ENCODE data around the gene SLC24A1. TPM values are rescaled to one million over a fixed set of nuclear protein-coding genes. Genes with fewer than 3 reads are reported as not detected.

Gene SLC24A1
- 1 to 10 TPM; 1.3 to 5.3 (median 2.2) TPM for total RNA-seq
- 1 to 10 TPM; 1.2 to 1.5 TPM for polyA plus RNA-seq
- long read RNA-seq, donor 1, partial matches to known transcripts: 0 of 1 reads
- long read RNA-seq, donor 1, other reads (novel, unspliced or antisense): 1 of 1 reads
- long read RNA-seq, donor 2, partial matches to known transcripts: 0 of 1 reads
- long read RNA-seq, donor 2, other reads (novel, unspliced or antisense): 1 of 1 reads
- long read RNA-seq, donor 3, partial matches to known transcripts: 0 of 2 reads
- long read RNA-seq, donor 3, other reads (novel, unspliced or antisense): 2 of 2 reads

DNA sequence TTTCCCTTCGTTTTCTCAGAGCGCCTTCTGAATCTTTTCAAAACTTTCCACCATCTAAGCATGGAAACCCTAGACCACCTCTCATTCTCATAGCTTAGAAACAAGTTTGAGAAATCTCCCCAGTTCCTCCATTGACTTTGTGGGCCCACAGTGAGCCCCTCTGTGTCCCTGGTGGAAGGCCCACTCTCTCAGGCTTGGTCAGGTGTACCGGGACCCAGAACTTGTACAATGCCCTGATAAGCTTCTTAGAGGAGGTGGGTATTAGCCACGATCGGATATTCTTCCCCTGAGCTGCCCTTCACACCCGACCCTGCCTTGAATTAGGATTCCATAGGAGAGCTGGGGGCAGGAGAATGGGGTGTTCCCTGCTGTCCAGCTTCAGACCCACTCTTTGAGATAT lies at the start of gene SLC24A1:
Gene SLC24A1, plus strand, starts transcription at position 301 of the 400 bp plus-strand sequence. CDS start 2,143 bp downstream, outside the sequence.
- WGBS, 2 donors: 89 to 90% methylated on average over 6 of the region's 6 CpGs
- H3K4me1 ChIP-seq: no peaks in the 10 kb centered on the region
- TF ChIP-seq, protein P1, sequence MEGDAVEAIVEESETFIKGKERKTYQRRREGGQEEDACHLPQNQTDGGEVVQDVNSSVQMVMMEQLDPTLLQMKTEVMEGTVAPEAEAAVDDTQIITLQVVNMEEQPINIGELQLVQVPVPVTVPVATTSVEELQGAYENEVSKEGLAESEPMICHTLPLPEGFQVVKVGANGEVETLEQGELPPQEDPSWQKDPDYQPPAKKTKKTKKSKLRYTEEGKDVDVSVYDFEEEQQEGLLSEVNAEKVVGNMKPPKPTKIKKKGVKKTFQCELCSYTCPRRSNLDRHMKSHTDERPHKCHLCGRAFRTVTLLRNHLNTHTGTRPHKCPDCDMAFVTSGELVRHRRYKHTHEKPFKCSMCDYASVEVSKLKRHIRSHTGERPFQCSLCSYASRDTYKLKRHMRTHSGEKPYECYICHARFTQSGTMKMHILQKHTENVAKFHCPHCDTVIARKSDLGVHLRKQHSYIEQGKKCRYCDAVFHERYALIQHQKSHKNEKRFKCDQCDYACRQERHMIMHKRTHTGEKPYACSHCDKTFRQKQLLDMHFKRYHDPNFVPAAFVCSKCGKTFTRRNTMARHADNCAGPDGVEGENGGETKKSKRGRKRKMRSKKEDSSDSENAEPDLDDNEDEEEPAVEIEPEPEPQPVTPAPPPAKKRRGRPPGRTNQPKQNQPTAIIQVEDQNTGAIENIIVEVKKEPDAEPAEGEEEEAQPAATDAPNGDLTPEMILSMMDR (IDR thresholded peaks at IDR 0.05): no peak
- no peaks in the 10 kb centered on the region for H3K9me3 ChIP-seq
- intact Hi-C loops (cut with DNase I): no loop called here
- peaks cover 0 to 26% (median 8%) of the 10 kb centered on the region in 9 donors for H3K36me3 ChIP-seq
- no peak for DNase-seq
- no peak within 1 kb of the TSS for H3K4me3 ChIP-seq
- no peak within 1 kb of the TSS for H3K27ac ChIP-seq
- ATAC-seq: no peak
- no peaks in the 10 kb centered on the region for H3K27me3 ChIP-seq

GRCh38 chr15:65571971-65572370 lies 49.8 kb upstream of the SLC24A1 start:
- Histone ChIP-seq H3K4me1 (peaks cover 0 to 12% (median 6%) of the 10 kb centered on the region in 9 donors), H3K9me3 (peaks cover 0 to 3% (median 0%) of the 10 kb centered on the region in 11 donors), H3K4me3 (no peak overlapping the region), H3K36me3 (peaks cover 0 to 95% (median 27%) of the 10 kb centered on the region in 9 donors), H3K27ac (no peak overlapping the region), H3K27me3 (no peaks in the 10 kb centered on the region)
- no peak for ATAC-seq
- TF ChIP-seq, protein P1 (IDR thresholded peaks at IDR 0.05): no peak
- intact Hi-C loops (cut with DNase I): no loop called here
- no peak for DNase-seq
- WGBS, 2 donors: 90 to 95% methylated on average over 2 of the region's 2 CpGs

GRCh38 chr15:65576664-65577063 lies 45.1 kb upstream of the SLC24A1 start:
- Histone ChIP-seq H3K27me3 (no peaks in the 10 kb centered on the region), H3K36me3 (peaks cover 0 to 99% (median 32%) of the 10 kb centered on the region in 9 donors), H3K9me3 (no peaks in the 10 kb centered on the region), H3K4me3 (no peak overlapping the region), H3K27ac (peak overlapping the region in 1 of 10 donors; percentile 48), H3K4me1 (peaks cover 0 to 13% (median 7%) of the 10 kb centered on the region in 9 donors)
- ATAC-seq: peak in 1 of 8 donors; percentile 18
- TF ChIP-seq, protein P1 (IDR thresholded peaks at IDR 0.05): no peak
- DNase-seq: no peak
- intact Hi-C loops (cut with DNase I): no loop called here
- 96 to 100% methylated on average over 1 of the region's 1 CpG for WGBS, 2 donors

DNA sequence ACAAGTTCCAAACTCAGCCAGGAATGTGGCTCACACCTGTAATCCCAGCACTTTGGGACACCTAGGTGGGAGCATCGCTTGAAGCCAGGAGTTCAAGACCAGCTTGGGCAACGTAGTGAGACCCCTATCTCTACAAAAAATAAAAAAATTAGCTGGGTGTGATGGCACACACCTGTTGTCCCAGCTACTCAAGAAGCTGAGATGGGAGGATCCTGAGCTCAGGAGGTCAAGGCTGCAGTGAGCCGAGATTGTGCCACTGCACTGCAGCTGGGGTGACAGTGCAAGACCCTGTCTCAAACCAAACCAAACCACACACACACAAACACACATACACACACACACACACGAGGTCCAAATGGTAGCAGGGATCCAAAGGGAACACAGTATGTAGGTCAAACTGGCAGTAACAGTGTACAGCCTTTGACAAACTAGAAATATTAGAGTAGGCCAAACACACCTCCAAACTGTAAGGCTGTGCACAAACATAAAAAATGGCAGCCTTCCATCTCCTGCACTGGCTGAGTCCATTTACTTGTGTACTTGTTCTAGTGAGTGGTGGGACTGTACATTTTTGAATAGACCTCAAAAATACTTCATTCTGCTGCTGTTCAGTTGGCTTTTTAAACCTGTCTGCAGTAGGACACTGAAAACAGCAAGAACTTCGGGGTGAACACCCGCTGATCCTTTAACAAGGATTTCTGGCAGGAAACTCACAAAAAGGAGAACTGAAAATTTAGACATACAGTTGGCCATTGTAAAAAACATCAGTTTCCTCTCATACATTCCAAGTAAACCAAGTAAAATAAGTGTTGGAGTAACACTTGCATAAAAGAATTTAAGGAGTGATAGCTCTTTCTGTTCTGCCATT lies 44.4 kb upstream of the SLC24A1 start:
- WGBS, 2 donors: 83 to 87% methylated on average over 6 of the region's 6 CpGs
- Histone ChIP-seq H3K27ac (no peak overlapping the region), H3K4me3 (no peak overlapping the region), H3K36me3 (peaks cover 0 to 99% (median 33%) of the 10 kb centered on the region in 9 donors), H3K9me3 (no peaks in the 10 kb centered on the region), H3K4me1 (peaks cover 0 to 13% (median 7%) of the 10 kb centered on the region in 9 donors), H3K27me3 (no peaks in the 10 kb centered on the region)
- DNase-seq: no peak
- TF ChIP-seq, protein P1 (IDR thresholded peaks at IDR 0.05): no peak
- peak in 1 of 8 donors; percentile 47 for ATAC-seq
- intact Hi-C loops (cut with DNase I): no loop called here

All from heart right ventricle (tissue), 16 donors.